GM12878 (cell line): ENCODE measurements around the gene CCR8.
"Not testable (repeated sequence)": the region's sequence is repeated elsewhere in the genome, so short reads cannot be mapped to it uniquely, and the experiment has no call there.

Experiments used
- MYC ChIP-seq: IDR thresholded peaks from 2 replicates; pipeline ENCODE4 v1.6.1; 2011; ENCODE audit warnings: mild to moderate bottlenecking, low read length, moderate library complexity, inconsistent platforms; ENCODE audit not compliant: insufficient read depth, insufficient replicate concordance, insufficient read length, severe bottlenecking
- TF ChIP-seq, protein P1 (sequence below), 3 experiments: IDR thresholded peaks in 2 of 3; conservative IDR thresholded peaks in 1 of 3; 2 replicates each; pipeline ENCODE4 v1.5.1; 2011; ENCODE audit warnings: low read depth in 3 of 3, low read length in 3 of 3, mild to moderate bottlenecking in 3 of 3, control low read depth in 2 of 3, moderate library complexity in 2 of 3, inconsistent platforms in 1 of 3, mixed read lengths in 1 of 3; ENCODE audit not compliant: control insufficient read depth in 2 of 3, insufficient read depth in 1 of 3; ENCODE audit errors: extremely low read depth in 1 of 3
- TF ChIP-seq, protein P2 (sequence below): IDR thresholded peaks from 2 replicates; pipeline ENCODE4 v1.6.1; 2012; ENCODE audit warnings: low read depth, low read length, improper control_type of control experiment

DNA sequence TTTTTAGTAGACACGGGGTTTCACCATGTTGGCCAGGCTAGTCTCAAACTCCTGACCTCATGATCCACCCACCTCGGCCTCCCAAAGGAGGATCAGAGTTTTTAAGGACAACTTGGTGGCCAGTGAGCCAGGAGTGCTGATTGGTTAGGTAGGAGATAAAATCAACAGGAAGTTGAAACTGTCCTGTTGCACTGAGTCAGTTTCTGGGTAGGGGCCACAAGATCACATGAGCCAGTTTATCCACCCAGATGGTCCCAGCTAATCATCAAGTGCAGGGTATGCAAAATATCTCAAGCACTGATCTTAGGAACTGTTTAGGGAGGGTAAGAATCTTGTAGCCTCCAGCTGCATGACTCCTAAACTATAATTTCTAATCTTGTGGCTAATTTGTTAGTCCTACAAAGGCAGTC, 7.9 kb upstream of the CCR8 start:
- TF ChIP-seq, protein P1, sequence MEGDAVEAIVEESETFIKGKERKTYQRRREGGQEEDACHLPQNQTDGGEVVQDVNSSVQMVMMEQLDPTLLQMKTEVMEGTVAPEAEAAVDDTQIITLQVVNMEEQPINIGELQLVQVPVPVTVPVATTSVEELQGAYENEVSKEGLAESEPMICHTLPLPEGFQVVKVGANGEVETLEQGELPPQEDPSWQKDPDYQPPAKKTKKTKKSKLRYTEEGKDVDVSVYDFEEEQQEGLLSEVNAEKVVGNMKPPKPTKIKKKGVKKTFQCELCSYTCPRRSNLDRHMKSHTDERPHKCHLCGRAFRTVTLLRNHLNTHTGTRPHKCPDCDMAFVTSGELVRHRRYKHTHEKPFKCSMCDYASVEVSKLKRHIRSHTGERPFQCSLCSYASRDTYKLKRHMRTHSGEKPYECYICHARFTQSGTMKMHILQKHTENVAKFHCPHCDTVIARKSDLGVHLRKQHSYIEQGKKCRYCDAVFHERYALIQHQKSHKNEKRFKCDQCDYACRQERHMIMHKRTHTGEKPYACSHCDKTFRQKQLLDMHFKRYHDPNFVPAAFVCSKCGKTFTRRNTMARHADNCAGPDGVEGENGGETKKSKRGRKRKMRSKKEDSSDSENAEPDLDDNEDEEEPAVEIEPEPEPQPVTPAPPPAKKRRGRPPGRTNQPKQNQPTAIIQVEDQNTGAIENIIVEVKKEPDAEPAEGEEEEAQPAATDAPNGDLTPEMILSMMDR (IDR thresholded peaks at IDR 0.05 in 2 of 3, conservative IDR thresholded peaks at IDR 0.05 in 1 of 3; ENCODE audit: control insufficient read depth in 2 of 3, extremely low read depth in 1 of 3, insufficient read depth in 1 of 3, low read depth in 3 of 3, low read length in 3 of 3): not testable (repeated sequence)
- TF ChIP-seq MYC: not testable (repeated sequence)
- TF ChIP-seq, protein P2, sequence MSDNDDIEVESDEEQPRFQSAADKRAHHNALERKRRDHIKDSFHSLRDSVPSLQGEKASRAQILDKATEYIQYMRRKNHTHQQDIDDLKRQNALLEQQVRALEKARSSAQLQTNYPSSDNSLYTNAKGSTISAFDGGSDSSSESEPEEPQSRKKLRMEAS: not testable (repeated sequence)
